Stimulated activated CD4-positive, alpha-beta T cell treated with anti-CD3 and anti-CD28 coated beads, Interleukin-4, amount 100 ng/mL, for 1 hour (primary cell): ENCODE data around the gene MAP7.

Experiments
- DNase-seq: peaks from one replicate; pipeline ENCODE4 v3.0.0-alpha.2; 2020

MAP7 gene

DNA sequence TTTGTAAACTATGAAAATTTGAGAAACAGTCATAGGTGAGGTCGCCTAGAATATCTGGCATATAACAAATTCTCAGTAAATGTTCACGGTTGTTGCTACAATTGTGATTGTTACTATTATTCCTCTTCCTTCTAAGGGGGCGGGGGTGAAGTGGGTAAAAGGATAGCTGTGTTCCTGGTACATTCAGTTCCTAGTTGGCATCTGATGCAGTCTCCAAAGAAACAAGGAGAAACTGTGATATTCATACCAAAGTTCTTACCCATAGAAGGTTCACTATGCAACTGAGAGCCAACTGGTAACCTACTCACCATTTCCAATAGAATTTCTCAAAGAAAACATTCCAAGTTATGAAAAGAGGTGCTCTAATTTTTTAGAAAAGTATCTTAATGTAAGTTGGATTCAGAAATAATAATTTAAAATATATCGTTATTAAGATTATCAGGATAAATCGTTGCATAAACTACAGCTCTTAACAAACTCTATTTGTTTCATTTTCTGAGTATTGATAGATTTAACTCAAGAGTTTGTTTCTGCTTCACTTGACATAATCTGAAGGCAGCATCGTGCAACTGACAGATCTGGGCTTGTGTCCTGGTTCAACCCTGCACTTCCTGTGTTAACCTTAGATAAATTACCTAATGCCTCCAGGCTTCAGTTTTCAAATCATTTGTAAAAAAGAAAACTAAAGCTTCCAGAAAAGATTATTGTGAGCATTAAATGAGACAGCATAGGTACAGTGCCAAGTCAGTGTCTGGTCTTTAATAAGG, 13.3 kb upstream of the MAP7 start:
- no peak for DNase-seq

DNA sequence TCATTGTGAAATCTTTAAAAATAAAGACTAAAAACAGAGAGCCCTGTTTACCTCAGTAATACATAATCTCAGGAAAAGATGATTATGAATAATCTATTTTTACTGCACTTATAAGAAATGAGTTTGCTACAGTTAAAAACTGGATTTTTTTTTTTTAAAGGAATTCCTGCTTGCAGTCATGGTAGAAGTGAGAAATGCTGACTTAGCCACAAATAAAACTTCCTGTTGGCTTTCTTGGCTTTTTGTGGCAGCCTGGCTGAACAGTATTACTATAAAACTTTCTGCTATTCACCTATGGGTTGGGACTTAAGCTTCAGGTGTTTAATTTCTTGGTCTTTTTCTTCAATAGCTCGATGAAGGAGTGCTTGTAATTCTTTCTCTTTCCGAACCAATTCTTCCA, 12.0 kb upstream of the MAP7 start:
- DNase-seq: no peak

DNA sequence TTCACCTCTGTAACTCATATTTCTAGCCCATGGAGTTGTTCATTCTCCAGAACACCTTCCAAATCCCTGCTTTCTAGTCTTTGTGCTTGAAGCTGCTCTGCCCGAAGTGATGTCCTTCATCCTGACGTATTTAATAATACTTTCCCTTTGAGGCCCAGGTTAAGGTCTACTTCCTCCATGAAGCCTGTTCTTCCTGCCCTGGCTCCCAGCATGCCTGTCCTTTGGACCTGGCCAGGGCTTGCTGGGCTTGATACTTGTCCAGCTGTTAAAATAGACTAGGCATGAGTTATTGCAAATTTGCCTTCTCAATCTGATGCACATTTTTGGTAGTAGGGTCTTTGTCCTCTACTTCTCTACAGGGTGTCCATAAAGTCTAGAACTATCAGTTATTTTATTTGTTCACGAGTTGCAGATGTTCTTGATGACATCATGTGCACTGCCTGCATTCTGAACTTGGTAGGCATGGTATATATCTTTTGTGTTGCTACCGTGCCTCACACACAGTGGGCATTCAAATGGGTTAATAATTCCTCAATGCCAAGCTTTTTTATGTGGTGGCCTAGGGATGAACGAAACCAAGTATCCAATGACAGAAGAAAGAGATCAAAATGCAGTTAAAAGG, 3.1 kb upstream of the MAP7 start:
- no peak for DNase-seq

DNA sequence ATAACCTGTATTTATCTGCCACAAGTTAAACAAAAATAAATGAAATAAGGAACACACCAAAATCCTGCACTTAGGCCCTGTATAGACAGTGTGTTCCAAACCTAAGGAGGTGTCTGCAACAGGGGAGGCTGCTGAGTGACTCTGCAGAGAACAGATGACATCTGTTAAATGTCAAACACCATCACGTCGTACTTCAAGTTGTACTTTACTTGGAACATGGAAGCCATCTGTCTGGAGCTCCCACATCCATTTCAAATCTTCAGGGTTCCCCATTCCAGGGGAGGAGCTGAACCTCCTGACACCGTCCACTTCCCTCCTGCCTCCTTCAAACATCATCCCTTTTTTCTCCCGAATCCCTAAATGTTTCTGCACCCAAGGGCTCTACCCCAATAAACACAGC, 1.8 kb upstream of the MAP7 start:
- DNase-seq: no peak

DNA sequence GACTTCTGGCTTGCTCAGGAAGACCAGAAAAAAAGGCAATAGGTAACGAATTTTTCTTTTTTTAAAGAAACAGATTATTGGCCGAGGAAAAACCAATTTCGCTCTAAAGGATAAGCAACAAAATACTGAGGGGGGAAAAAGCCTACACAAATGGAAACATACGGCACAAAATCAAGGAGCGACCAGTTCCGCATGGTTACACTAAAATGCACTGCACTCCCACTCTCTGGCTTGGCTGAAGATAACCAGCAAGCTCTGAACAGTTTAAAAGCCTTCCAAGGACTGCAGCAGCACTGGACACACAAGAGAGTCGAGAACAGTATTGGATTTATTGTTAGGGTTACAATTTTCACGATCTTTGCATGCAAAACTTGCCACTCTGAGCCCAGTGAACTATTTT, 881 bp upstream of the MAP7 start:
- no peak for DNase-seq

DNA sequence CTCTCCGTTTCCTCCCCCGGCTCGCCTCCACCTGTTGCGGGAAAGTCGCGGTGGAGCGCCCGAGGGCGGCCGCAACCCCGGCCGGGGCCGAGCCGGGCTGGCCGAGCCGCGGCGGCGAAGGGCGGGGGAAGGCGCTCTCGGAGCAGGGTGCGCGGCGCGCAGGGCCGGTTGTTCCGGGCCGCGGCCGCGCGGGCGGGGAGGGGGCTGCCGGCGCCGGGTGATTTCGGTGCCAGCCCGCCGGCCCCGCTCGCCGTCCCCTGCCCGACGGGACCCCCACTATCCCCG, 235 bp downstream of the MAP7 start:
- no peak for DNase-seq

DNA sequence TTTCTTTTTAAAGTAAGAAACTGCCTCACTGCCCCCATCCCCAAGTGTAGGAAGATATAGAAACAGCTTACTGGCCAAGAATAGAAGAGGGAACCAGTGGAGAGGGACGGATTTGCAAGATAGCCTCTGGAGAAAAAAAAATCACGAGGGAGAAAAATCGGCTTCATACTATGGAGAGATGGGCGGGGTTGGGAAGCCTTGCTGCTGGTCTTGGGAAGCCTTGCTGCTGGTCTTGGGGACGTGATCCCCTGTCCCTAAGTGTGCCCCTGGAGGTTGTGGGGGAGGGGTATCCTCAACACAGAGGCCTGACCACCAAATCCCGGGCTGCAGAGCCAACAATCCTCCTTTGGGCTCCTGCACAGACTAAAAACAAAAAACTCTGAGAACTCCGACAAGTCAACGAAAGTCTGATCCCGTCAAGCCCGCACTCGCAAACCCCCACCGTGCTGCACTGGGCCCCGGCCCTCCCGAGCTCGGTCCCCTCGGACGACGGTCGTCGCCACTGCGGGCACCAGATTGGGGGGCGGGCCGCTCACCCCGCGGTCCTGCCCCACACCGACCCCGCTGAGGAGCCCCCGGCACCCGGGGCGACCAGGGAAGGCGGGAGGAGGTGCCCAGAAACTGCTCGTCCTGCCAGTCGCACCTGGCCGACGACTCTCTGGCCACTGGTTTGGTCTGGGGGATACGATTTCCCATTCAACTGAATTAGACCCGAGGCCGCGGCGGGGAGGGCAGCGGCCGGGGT, 750 bp downstream of the MAP7 start:
- no peak for DNase-seq

DNA sequence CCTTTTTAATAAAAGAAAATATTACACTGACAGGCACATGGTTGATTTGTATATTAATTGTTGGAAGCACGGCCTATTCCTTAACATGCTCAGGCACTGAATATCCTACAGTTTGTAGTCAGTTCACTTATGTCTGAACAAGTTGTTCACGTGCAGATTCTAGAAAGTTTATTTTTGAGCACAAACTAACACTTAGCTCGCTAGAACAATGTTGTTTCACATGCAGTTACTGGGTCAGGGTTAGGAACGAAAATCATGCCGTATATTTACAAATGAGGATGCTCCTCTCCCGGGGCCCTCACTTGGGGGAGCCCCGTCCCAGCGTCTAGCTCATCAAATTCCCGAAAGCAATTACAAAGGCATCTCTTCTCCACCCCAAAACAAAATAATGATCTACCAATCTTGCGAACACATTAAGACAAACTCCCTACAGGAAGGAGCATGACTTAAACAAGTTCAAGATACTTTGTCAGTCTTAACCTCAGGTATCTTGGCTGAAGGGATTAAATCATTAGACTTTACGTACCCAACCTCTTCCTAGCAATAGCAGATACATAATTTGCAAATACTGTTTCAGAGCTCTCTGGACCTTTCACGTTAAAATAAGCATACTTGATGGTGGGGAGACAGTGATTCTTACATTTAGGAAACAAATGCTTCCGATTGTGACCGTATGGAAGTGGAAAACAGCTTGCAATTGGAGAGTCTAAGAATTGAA, 1.5 kb downstream of the MAP7 start:
- DNase-seq: no peak

DNA sequence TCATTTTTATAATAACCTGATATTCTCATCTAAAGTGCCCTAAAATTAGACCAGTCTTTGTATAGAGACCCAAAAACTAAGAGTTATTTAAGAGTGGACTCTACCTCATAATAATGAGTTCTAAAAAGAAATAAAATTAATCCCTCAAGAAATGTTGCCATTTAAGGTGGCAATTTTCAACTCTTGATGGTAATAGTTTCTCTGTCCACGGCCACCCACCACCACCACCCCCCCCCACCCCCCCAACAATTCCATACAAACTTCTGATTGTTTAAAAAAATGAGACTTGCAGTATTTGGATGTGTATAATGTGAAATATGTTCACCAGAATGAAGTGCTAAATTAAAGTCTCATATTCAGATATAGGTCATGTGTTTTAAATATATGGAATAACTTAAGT, 2.4 kb downstream of the MAP7 start:
- DNase-seq: no peak

DNA sequence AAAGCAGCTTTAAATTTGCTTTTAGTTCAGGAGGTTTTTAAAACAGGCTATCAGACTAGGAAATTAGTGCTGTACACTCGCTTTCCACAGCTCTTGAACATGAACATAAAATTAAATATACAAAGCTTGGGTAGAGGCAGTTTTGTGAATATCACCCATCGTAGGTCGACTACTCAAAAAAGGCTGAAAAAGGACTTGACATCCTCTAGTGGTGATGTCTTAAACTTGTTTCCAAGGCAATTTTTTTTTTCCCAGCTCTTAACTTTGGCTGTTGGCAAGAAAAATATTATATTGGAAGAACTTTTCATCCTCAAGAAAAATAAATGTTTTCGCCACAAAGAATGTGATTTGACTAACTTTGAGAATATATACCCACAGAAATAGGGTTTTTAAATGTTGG, 2.9 kb downstream of the MAP7 start:
- no peak for DNase-seq

DNA sequence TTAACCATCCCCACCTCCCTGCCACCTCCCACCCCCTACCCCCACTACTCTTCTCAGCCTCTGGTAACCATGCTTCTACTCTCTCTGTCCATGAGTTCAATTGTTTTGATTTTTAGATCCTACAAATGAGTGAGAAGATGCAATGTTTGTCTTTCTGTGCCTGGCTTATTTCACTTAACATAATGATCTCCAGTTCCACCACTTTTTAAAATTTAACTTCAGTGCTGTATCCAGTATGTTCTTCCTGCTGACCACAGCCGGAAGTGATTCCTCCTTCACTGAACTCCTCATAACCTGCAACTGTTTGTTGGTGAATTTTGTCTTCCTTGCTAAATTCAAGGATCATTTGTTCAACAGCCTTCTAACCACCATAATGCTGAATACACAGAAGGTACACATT, 3.9 kb downstream of the MAP7 start:
- DNase-seq: no peak

DNA sequence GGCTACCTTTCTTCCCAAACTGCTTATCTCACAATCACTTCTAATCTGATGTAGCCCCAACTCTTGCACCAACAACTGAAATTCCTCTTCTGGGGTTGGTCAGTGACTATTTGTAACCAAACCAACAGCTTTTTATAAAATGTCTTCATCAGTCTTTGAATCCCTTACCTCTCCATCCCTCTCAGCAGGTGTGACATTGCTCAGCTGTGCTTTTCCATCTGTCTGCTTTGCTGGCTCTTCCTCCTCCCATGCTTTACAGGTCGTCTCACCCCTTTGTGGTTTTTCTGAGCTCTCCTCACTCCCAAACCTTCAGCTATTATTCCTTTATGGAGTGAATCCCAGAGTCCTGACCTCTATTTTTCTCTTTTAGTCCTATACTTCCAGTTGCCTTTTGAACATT, 5.9 kb downstream of the MAP7 start:
- no peak for DNase-seq

DNA sequence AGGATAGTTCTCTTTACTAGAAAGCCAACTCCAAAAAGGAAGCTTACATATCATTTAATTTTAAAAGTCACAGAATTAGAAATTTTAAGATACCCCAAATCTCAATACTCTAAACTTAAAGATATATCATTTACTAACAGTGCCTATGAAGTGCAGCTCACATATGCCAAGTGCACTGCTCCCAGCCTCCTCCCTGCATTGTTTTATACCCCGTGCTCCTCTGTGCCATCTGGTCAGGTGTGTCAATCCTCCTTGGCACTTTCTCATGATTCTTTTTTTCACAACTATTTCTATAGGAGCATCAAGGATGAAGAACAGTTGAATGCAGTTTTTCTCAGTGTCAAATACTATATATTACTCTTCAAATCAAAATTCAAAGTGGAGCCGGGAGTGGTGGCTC, 8.8 kb downstream of the MAP7 start:
- no peak for DNase-seq

DNA sequence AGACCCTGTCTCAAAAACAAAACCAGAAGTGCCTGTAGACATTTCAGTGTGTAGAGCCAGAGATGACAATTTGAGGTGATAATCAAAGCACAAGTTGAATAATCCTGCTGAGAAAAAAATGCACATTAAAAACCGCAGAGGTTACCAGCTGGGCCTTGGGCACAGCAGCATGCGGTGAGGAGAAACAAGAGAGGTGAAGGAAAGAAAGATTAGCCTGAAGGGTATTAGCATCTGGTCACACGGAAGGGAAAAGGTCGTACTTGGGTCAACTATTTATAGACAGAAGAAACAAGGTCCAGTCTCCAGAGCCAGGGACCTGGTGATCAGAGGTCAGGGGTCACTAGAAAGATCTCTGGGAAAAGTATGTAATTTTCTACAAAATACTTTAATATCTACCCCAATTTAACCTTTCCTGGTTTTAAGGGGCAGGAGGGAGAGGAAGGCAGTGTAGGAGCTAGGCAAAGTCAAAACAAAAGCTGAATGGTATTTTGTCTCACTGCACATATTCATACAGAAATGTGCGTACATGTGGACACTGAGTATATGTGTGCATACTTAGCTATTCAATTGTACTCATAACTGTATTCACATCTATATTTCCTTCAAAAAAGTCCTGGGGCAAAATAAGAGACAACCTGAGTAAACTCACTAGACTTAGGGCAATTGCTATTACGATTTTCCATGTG, 10.1 kb downstream of the MAP7 start:
- no peak for DNase-seq

DNA sequence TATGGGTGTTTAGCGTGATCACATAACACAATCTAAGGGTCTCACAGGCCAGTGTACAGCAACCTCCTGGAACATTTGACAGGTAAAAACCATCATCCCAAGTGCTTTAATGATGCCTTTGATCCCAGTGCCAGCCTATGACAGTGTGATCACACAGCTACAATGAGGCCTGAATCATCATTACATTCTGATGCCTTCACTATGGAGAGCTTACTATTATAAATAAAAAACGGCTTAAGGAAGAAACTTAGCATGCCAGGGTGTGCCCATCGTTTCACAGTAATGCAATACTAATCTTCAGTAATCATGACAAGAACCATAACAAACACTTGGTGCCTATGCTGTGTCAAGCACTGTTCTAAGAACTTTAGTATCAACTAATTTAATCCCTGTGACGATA, 11.4 kb downstream of the MAP7 start:
- DNase-seq: no peak

DNA sequence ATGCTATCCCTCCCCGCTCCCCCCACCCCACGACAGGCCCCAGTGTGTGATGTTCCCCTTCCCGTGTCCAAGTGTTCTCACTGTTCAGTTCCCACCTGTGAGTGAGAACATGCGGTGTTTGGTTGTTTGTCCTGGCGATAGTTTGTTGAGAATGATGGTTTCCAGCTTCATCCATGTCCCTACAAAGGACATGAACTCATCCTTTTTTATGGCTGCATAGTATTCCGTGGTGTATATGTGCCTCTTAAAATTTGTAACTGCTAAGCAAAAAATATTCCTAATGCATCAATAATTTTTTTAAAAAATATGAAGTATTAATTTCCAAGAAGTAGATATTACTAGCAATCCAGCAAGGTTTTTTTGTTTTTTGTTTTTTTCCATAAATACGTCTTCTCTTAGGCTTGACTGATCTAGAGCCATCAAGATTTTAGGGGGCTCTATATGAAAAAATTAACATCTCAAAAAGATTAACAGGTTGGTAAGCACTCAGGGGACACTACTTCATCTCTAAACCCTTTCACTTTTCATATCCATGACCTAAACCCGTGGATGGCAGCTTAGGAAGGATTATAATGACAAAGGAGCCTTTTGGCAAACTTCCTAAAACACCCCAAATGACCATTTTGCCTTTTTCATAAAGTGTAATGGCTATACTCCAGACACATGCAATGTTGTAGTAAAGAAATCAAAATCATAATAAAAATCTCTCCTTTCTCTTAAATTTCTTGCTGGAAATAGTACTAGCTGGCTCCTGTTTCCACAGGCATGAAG, 14.2 kb downstream of the MAP7 start:
- no peak for DNase-seq

DNA sequence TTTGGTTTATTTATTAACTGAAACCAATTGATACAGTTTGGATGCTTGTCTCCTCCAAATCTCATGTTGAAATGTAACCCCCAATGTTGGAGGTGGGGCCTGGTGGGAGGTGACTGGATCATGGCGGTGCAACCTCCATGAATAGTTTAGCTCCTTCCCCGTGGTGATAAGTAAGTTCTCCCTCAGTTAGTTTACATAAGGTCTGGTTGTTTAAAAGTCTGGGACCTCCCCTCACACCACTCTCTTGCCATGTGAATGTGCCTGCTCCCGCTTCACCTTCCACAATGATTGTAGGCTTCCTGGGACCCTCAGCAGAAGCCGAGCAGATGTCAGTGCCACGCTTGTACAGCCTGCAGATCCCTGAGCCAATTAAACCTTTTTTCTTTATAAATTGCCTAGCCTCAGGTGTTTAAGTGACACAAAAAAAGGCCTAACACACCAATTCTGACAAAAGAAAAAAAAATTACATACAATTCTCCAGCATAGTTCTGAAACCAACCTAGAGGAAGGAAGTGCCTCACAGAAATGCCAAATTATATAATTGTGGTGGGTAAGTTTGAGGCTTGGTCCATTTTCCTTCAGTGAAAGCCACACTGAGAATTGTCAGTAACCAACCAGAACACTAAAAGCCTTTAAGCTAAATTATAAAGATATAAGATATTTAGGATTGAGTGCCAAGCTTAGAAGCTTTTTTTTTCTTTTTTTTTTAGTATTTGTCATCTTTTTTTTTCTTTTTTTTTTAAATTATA, 15.0 kb downstream of the MAP7 start:
- no peak for DNase-seq

DNA sequence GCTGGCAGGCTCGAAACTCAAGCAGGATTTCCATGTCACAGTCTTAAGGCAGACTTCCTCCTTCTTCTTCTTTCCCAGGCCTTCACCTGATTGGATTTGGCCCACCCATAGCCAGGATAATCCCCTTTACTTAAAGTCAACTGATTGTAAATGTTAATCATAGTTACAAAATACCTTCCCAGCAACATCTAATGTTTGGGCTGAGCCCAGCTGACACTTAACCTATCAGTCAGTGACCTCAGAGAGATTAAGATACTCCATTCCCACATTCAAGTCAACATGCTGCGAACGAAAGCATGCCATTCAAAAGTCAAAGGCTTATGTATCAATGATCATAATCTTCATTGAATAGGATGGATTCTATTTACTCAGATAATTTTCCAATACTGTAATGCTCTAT, 16.0 kb downstream of the MAP7 start:
- no peak for DNase-seq

DNA sequence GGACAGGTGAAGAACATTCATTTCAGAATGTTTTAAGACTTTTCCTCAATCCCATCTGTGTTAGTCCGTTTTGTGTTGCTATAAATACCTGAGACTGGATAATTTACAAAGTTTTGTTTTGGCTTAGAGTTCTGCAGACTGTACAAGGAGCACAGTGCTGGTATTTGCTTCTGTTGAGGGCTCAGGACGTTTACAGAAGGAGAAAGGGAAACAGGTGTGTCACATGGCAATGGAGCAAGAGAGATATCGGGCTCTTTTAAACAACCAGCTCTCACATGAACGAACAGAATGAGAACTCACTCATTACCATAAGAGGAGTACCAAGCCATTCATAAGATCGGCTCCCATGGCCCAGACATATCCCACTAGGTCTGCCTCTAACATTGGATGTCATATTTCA, 16.7 kb downstream of the MAP7 start:
- no peak for DNase-seq

DNA sequence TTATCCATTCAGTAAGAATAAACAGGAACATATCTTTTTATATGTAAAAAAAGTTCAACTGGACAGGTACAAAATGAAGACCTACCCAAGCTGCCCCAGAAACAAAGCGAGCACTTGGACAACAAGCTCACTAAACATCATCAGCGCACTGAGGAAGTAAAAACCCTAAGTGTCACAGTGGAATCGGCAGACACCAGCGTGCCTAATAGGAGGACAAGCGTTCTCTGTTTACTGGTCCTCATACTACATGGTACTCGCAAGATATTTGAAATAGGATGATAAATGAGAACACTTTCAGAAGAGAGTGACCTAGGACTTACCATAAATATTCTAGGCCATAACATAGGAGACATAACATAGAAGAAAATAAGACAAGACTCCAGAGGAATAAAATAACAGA, 18.2 kb downstream of the MAP7 start:
- DNase-seq: no peak

DNA sequence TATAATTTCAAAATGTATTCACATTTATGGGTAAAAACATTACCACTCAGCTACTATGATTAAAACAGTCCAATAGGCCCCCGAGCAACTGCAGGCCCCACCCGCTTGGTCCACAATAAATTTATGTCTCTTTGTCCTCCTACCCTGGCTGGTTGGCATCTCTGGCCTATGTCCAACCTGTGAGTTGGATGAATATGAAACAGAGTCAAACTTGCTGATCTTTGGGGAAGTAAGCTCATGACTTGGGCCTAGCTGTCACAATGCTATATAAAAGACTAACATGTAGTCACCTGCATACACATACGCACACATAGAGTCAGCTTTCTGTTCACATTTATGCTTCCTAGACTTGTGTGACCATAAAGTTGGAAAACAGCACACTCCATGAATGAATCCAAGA, 20.5 kb downstream of the MAP7 start:
- DNase-seq: no peak

DNA sequence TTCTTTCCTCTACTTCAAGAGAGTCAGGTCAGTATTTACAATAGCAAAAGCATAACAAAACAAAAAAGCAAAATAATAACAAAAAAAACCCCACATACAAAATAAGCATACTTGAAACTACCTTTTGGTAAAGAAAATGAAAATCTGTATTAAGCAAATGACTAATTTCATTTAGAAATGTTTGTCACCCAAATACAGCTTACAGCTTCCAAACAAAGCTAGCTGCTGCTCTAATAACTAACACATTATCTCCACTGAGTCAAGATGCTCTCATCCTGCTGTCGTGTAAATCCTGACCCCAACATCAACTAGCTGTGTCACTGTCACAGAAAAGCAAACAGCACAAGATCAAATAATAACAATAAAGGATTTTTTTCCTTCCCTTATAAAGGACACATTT, 21.7 kb downstream of the MAP7 start:
- DNase-seq: no peak
